H1 (cell line): ENCODE measurements around the gene MTARC2. TPM values are rescaled to one million over a fixed set of nuclear protein-coding genes. Genes with fewer than 3 reads are reported as not detected.

Experiments used
- NANOG ChIP-seq: IDR thresholded peaks from 2 replicates; pipeline ENCODE4 v1.6.1; 2011; ENCODE audit warnings: low read length, low read depth, mild to moderate bottlenecking, inconsistent platforms; ENCODE audit not compliant: insufficient read depth, poor library complexity, severe bottlenecking
- POU5F1 ChIP-seq: IDR thresholded peaks from 2 replicates; pipeline ENCODE4 v1.6.1; 2011; ENCODE audit warnings: low read depth, mild to moderate bottlenecking, low read length, moderate library complexity
- SAP30 ChIP-seq: fragments of 300-600 bp; sonication (generic); IDR thresholded peaks from 2 replicates; pipeline ENCODE4 v1.7.1; 2012; ENCODE audit warnings: low read length, moderate library complexity, mild to moderate bottlenecking, inconsistent platforms; ENCODE audit not compliant: insufficient read depth, insufficient replicate concordance
- SUZ12 ChIP-seq: fragments of 200-600 bp; sonication (generic); IDR thresholded peaks from 2 replicates; pipeline ENCODE4 v1.6.1; 2012; ENCODE audit warnings: mild to moderate bottlenecking, inconsistent platforms, low read length, moderate library complexity, mixed read lengths
- TAF7 ChIP-seq: optimal IDR thresholded peaks from 2 replicates; pipeline ENCODE3; 2011; ENCODE audit warnings: low read depth, mild to moderate bottlenecking, inconsistent platforms, low read length, moderate library complexity, borderline replicate concordance
- polyA plus RNA-seq, 7 experiments: library from polyadenylated mRNA; depleted of rRNA in 3 of 7; stranded (reverse) in 5 of 7; unstranded in 2 of 7; fragments of >200 nt in 5 of 7; fragments of 200-250 nt in 2 of 7; gene quantifications; 1 replicate in 5 of 7; 2 replicates in 1 of 7; 4 replicates in 1 of 7; pipeline versions ENCODE4 v1.2.1 to v1.2.3, GENCODE V29; 2011 to 2013; ENCODE audit warnings: missing spikeins in 2 of 7, mixed read lengths in 2 of 7
- total RNA-seq: library from RNA; stranded (reverse); fragmentation: NEBNext Ultra II Directional; extraction: Animal tissue kit (Norgen Biotek cat#: 25700); gene quantifications from 2 replicates; pipeline ENCODE4 v1.2.1, GENCODE V29; 2021
- TF ChIP-seq, protein P1 (sequence below): fragments of 300-600 bp; sonication (generic); IDR thresholded peaks from 2 replicates; pipeline ENCODE4 v1.7.1; 2012; ENCODE audit warnings: low read length, moderate library complexity, mild to moderate bottlenecking, inconsistent platforms; ENCODE audit not compliant: insufficient replicate concordance

Gene MTARC2
- total and polyA plus RNA-seq, 2 of the 8 experiments (the other 6 are each of a cell fraction or from before 2014, with no cell fraction given) = 7.2 to 7.9 TPM

GRCh38 chr1:220707160-220707559 is 41.0 kb upstream of the MTARC2 start (continued):
- TF ChIP-seq, protein P1, sequence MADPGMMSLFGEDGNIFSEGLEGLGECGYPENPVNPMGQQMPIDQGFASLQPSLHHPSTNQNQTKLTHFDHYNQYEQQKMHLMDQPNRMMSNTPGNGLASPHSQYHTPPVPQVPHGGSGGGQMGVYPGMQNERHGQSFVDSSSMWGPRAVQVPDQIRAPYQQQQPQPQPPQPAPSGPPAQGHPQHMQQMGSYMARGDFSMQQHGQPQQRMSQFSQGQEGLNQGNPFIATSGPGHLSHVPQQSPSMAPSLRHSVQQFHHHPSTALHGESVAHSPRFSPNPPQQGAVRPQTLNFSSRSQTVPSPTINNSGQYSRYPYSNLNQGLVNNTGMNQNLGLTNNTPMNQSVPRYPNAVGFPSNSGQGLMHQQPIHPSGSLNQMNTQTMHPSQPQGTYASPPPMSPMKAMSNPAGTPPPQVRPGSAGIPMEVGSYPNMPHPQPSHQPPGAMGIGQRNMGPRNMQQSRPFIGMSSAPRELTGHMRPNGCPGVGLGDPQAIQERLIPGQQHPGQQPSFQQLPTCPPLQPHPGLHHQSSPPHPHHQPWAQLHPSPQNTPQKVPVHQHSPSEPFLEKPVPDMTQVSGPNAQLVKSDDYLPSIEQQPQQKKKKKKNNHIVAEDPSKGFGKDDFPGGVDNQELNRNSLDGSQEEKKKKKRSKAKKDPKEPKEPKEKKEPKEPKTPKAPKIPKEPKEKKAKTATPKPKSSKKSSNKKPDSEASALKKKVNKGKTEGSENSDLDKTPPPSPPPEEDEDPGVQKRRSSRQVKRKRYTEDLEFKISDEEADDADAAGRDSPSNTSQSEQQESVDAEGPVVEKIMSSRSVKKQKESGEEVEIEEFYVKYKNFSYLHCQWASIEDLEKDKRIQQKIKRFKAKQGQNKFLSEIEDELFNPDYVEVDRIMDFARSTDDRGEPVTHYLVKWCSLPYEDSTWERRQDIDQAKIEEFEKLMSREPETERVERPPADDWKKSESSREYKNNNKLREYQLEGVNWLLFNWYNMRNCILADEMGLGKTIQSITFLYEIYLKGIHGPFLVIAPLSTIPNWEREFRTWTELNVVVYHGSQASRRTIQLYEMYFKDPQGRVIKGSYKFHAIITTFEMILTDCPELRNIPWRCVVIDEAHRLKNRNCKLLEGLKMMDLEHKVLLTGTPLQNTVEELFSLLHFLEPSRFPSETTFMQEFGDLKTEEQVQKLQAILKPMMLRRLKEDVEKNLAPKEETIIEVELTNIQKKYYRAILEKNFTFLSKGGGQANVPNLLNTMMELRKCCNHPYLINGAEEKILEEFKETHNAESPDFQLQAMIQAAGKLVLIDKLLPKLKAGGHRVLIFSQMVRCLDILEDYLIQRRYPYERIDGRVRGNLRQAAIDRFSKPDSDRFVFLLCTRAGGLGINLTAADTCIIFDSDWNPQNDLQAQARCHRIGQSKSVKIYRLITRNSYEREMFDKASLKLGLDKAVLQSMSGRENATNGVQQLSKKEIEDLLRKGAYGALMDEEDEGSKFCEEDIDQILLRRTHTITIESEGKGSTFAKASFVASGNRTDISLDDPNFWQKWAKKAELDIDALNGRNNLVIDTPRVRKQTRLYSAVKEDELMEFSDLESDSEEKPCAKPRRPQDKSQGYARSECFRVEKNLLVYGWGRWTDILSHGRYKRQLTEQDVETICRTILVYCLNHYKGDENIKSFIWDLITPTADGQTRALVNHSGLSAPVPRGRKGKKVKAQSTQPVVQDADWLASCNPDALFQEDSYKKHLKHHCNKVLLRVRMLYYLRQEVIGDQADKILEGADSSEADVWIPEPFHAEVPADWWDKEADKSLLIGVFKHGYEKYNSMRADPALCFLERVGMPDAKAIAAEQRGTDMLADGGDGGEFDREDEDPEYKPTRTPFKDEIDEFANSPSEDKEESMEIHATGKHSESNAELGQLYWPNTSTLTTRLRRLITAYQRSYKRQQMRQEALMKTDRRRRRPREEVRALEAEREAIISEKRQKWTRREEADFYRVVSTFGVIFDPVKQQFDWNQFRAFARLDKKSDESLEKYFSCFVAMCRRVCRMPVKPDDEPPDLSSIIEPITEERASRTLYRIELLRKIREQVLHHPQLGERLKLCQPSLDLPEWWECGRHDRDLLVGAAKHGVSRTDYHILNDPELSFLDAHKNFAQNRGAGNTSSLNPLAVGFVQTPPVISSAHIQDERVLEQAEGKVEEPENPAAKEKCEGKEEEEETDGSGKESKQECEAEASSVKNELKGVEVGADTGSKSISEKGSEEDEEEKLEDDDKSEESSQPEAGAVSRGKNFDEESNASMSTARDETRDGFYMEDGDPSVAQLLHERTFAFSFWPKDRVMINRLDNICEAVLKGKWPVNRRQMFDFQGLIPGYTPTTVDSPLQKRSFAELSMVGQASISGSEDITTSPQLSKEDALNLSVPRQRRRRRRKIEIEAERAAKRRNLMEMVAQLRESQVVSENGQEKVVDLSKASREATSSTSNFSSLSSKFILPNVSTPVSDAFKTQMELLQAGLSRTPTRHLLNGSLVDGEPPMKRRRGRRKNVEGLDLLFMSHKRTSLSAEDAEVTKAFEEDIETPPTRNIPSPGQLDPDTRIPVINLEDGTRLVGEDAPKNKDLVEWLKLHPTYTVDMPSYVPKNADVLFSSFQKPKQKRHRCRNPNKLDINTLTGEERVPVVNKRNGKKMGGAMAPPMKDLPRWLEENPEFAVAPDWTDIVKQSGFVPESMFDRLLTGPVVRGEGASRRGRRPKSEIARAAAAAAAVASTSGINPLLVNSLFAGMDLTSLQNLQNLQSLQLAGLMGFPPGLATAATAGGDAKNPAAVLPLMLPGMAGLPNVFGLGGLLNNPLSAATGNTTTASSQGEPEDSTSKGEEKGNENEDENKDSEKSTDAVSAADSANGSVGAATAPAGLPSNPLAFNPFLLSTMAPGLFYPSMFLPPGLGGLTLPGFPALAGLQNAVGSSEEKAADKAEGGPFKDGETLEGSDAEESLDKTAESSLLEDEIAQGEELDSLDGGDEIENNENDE = no peak
- TF ChIP-seq NANOG (no peak), POU5F1 (no peak), SAP30 (no peak), SUZ12 (no peak), TAF7 (no peak)
